ENCODE data around the gene HTR2C.

DNA sequence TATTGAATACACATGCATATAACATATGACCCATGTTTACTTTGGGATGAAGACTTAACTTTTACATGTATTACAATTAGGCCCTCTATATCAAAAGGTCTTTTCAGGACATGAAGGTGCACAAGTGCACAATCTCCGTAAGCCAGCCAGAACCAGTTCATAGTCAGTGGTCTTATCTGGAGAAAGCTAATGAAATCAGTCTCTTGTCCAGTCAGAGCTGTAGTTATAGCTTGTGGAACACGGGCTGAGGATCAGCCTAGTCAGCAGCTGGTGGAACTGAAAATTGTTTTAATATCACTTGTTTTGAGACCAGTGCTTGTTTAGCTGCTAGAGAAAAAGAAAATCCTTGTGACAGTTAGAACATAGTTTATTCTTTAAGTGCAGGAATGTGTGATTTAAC is 235.6 kb downstream of the HTR2C start:
- TF ChIP-seq, protein P1, sequence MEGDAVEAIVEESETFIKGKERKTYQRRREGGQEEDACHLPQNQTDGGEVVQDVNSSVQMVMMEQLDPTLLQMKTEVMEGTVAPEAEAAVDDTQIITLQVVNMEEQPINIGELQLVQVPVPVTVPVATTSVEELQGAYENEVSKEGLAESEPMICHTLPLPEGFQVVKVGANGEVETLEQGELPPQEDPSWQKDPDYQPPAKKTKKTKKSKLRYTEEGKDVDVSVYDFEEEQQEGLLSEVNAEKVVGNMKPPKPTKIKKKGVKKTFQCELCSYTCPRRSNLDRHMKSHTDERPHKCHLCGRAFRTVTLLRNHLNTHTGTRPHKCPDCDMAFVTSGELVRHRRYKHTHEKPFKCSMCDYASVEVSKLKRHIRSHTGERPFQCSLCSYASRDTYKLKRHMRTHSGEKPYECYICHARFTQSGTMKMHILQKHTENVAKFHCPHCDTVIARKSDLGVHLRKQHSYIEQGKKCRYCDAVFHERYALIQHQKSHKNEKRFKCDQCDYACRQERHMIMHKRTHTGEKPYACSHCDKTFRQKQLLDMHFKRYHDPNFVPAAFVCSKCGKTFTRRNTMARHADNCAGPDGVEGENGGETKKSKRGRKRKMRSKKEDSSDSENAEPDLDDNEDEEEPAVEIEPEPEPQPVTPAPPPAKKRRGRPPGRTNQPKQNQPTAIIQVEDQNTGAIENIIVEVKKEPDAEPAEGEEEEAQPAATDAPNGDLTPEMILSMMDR (IDR thresholded peaks at IDR 0.05) = no peak
- no peak for TF ChIP-seq POLR2A (IDR thresholded peaks at IDR 0.05)
